Spleen (tissue), 11 donors: ENCODE data around the gene TMED8. TPM values are rescaled to one million over a fixed set of nuclear protein-coding genes. Genes with fewer than 3 reads are reported as not detected.

Experiments used
- DNase-seq: peaks from one replicate; pipeline ENCODE4 v3.0.0-alpha.2; 2020
- H3K27ac ChIP-seq, 8 donors: fragments of 200-600 bp; sonication (generic) in 7 of 8; 1 replicate in 4 of 8; 2 replicates in 4 of 8; pipeline versions ENCODE4 v1.5.0 to v1.8.0; 2016 to 2021; ENCODE audit warnings: inconsistent platforms in 4 of 8, mild to moderate bottlenecking in 4 of 8, moderate library complexity in 1 of 8
- H3K27me3 ChIP-seq, 7 donors: fragments of 200-600 bp; sonication (generic) in 6 of 7; replicated peaks in 1 of 7; 1 replicate in 4 of 7; 2 replicates in 3 of 7; pipeline versions ENCODE4 v1.5.0 to v1.8.0; 2016 to 2021; ENCODE audit warnings: inconsistent platforms in 3 of 7, mild to moderate bottlenecking in 1 of 7
- H3K36me3 ChIP-seq, 6 donors: fragments of 200-600 bp; sonication (generic) in 5 of 6; 1 replicate in 4 of 6; 2 replicates in 2 of 6; pipeline versions ENCODE4 v1.5.0 to v1.8.0; 2016 to 2021; ENCODE audit warnings: inconsistent platforms in 2 of 6
- H3K4me1 ChIP-seq, 6 donors: fragments of 200-600 bp; sonication (generic) in 5 of 6; 1 replicate in 3 of 6; 2 replicates in 3 of 6; pipeline versions ENCODE4 v1.5.0 to v1.8.0; 2016 to 2021; ENCODE audit warnings: inconsistent platforms in 3 of 6
- H3K4me3 ChIP-seq, 8 donors: fragments of 200-600 bp; sonication (generic) in 7 of 8; 1 replicate in 4 of 8; 2 replicates in 4 of 8; pipeline versions ENCODE4 v1.5.0 to v1.8.0; 2016 to 2021; ENCODE audit warnings: inconsistent platforms in 4 of 8, mild to moderate bottlenecking in 4 of 8, moderate library complexity in 2 of 8
- H3K9me3 ChIP-seq, 8 donors: fragments of 200-600 bp; sonication (generic) in 7 of 8; 1 replicate in 4 of 8; 2 replicates in 4 of 8; pipeline versions ENCODE4 v1.5.0 to v1.8.0; 2016 to 2021; ENCODE audit warnings: inconsistent platforms in 4 of 8
- POLR2A ChIP-seq, 3 donors: fragments of 450-650 bp; IDR thresholded peaks; one replicate each; pipeline ENCODE4 v1.5.1; 2017; ENCODE audit warnings: antibody characterized with exemption in 3 of 3, mild to moderate bottlenecking in 1 of 3
- POLR2AphosphoS5 ChIP-seq, 3 donors: sonication (generic); formaldehyde crosslinking; IDR thresholded peaks; one replicate each; pipeline ENCODE4 v1.5.1; 2017; ENCODE audit warnings: antibody characterized with exemption in 3 of 3
- WGBS, 5 donors: extraction: QIAGEN DNeasy Blood & Tissue Kit in 3 of 5; methylation state at CpG; one replicate each; pipeline versions ENCODE4 v1.1.5 to v1.1.7; 2013 to 2018; 5-methylcytosine and 5-hydroxymethylcytosine counted together
- intact Hi-C: fragments of 100-400 bp; cut with DNase I; formaldehyde crosslinking; loops from one replicate; pipeline ENCODE4 v1.15.0; 2023; ENCODE audit warnings: low total_unique reads
- polyA plus RNA-seq, 3 donors: library from polyadenylated mRNA; stranded (reverse); fragments of 200-250 nt; gene quantifications; one replicate each; pipeline ENCODE4 v1.2.1, GENCODE V29; 2013
- total RNA-seq, 7 donors: library from RNA; depleted of rRNA in 3 of 7; stranded (reverse); fragments of >200 nt in 3 of 7; fragmentation: NEBNext Ultra II Directional in 4 of 7; extraction: Animal tissue kit (Norgen Biotek cat#: 25700) in 4 of 7; gene quantifications; one replicate each; pipeline versions ENCODE4 v1.1.0 to v1.2.1, GENCODE V29; 2016 to 2021
- TF ChIP-seq, protein P1 (sequence below), 11 experiments: fragments of 200-600 bp in 7 of 11; fragments of 450-650 bp in 4 of 11; sonication (generic) in 4 of 11; IDR thresholded peaks in 8 of 11; conservative IDR thresholded peaks in 3 of 11; 1 replicate in 7 of 11; 2 replicates in 4 of 11; pipeline versions ENCODE4 v1.4.0 to v1.8.0; 2016 to 2021; ENCODE audit warnings: antibody characterized with exemption in 11 of 11, inconsistent platforms in 4 of 11, mild to moderate bottlenecking in 1 of 11
- donor health status: healthy with polysubstance abuse.
- donor health status: DM: no; HTN: no; CAD: no; lungs with moderate emphysema.
- donor health status: DM: no; HTN: no; CAD: no.
- donor health status: Bipolar disorder and iron deficiency.
- donor health status: healthy.
- donor health status: DM: no; HTN: no; CAD: no.
- donor health status: DM: yes; HTN: yes; CAD: no.

Gene TMED8
- total and polyA plus RNA-seq, 10 donors, result 8.1 to 32.3 (median 21.4) TPM

DNA sequence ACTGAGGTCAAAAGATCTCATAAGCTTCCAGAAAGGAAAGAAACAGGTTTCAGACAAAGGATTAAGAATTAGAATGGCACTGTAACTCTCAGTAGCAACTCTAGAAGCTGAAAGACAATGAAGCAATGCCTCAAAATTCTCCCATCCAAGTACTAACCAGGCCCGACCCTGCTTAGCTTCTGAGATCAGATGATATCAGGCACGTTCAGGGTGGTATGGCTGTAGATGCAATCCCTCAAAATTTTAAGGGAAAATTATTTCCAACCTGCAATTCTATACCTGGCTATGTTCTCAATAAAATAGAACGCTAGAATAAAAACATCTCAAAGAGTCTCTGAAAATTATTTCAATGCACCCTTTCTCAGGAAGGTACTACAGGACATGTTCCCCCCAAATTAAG lies 26.9 kb upstream of the TMED8 start:
- Histone ChIP-seq H3K27me3 (no peaks in the 10 kb centered on the region), H3K36me3 (no peaks in the 10 kb centered on the region), H3K4me3 (no peak overlapping the region), H3K4me1 (peaks cover 0 to 22% (median 2%) of the 10 kb centered on the region in 6 donors), H3K27ac (no peak overlapping the region), H3K9me3 (no peaks in the 10 kb centered on the region)
- intact Hi-C loops, result no loop called here
- WGBS, 5 donors, result 88 to 93% (median 90%) methylated on average over 3 of the region's 3 CpGs
- no peak for DNase-seq
- TF ChIP-seq POLR2A (IDR thresholded peaks at IDR 0.05) (no peak), POLR2AphosphoS5 (IDR thresholded peaks at IDR 0.05) (no peak)
- TF ChIP-seq, protein P1, sequence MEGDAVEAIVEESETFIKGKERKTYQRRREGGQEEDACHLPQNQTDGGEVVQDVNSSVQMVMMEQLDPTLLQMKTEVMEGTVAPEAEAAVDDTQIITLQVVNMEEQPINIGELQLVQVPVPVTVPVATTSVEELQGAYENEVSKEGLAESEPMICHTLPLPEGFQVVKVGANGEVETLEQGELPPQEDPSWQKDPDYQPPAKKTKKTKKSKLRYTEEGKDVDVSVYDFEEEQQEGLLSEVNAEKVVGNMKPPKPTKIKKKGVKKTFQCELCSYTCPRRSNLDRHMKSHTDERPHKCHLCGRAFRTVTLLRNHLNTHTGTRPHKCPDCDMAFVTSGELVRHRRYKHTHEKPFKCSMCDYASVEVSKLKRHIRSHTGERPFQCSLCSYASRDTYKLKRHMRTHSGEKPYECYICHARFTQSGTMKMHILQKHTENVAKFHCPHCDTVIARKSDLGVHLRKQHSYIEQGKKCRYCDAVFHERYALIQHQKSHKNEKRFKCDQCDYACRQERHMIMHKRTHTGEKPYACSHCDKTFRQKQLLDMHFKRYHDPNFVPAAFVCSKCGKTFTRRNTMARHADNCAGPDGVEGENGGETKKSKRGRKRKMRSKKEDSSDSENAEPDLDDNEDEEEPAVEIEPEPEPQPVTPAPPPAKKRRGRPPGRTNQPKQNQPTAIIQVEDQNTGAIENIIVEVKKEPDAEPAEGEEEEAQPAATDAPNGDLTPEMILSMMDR (IDR thresholded peaks at IDR 0.05 in 8 of 11, conservative IDR thresholded peaks at IDR 0.05 in 3 of 11), result no peak

DNA sequence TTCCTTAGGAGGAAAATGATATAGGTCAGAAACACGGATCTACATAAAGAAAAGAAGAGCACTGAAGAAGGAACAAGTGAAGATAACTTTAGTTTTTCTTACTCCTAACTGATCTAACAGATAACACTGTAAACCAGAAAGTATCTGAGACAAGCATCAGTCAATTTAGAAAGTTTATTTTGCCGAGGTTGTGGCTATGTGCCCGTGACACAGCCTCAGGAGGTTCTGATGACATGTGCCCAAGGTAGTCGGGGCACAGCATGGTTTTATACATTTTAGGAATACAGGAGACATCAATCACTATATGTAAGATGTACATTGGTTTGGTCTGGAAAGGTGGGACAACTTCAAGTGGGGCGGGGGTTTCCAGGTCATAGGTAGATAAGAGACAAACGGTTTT lies 23.3 kb upstream of the TMED8 start:
- Histone ChIP-seq H3K9me3 (no peaks in the 10 kb centered on the region), H3K27ac (no peak overlapping the region), H3K4me3 (no peak overlapping the region), H3K4me1 (no peaks in the 10 kb centered on the region), H3K27me3 (no peaks in the 10 kb centered on the region), H3K36me3 (no peaks in the 10 kb centered on the region)
- TF ChIP-seq POLR2AphosphoS5 (IDR thresholded peaks at IDR 0.05), result no peak
- TF ChIP-seq, protein P1 (IDR thresholded peaks at IDR 0.05 in 8 of 11, conservative IDR thresholded peaks at IDR 0.05 in 3 of 11), result no peak
- no peak for TF ChIP-seq POLR2A (IDR thresholded peaks at IDR 0.05)
- no peak for DNase-seq
- WGBS, 5 donors, result 84 to 94% (median 92%) methylated on average over 6 of the region's 6 CpGs
- intact Hi-C loops, result no loop called here

DNA sequence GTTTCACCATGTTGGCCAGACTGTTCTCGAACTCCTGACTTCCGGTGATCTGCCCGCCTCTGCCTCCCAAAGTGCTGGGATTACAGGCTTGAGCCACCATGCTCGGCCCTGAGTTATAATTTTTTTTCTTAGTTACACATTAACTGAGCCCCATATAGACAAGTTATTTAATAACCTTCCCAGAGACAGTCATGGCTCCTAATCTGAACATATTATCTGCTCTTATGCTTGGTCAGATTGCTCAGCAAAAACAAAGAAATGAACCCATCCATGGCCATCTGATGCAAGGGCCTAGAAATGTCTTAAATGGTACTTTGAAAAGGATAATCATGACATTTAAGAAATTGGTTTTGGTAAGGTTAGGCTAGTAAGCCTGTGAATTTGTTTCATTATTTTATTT lies 13.3 kb upstream of the TMED8 start:
- DNase-seq, result no peak
- intact Hi-C loops, result no loop called here
- Histone ChIP-seq H3K4me1 (no peaks in the 10 kb centered on the region), H3K4me3 (no peak overlapping the region), H3K36me3 (no peaks in the 10 kb centered on the region), H3K27me3 (no peaks in the 10 kb centered on the region), H3K9me3 (no peaks in the 10 kb centered on the region), H3K27ac (no peak overlapping the region)
- 90 to 93% (median 92%) methylated on average over 4 of the region's 4 CpGs for WGBS, 5 donors
- TF ChIP-seq POLR2A (IDR thresholded peaks at IDR 0.05) (no peak), POLR2AphosphoS5 (IDR thresholded peaks at IDR 0.05) (no peak)
- TF ChIP-seq, protein P1 (IDR thresholded peaks at IDR 0.05 in 8 of 11, conservative IDR thresholded peaks at IDR 0.05 in 3 of 11), result no peak

DNA sequence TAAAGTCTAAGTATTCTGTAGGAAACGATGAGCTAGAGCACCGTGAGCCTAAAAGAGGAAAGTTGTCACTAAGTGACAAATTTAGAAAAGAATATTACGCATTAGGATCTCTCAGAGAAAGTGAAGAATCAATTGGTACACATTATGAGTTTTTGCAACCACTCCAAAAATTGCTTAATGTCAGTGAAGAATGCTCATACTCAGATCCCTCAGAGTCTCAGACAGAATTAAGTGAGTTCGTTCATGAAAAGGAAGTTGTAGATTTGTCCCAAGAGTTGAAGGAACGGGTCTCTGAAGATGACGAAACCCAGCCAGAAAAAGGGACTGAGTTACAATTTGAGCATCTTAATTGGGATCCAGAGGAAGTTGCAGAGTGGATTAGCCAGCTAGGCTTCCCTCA lies 1.8 kb upstream of the TMED8 start:
- Histone ChIP-seq H3K27ac (peak overlapping the region in 2 of 8 donors; percentile 1 to 41), H3K9me3 (no peaks in the 10 kb centered on the region), H3K27me3 (no peaks in the 10 kb centered on the region), H3K36me3 (no peaks in the 10 kb centered on the region), H3K4me1 (peaks cover 12 to 51% (median 32%) of the 10 kb centered on the region in 6 donors), H3K4me3 (no peak overlapping the region)
- no peak for TF ChIP-seq POLR2A (IDR thresholded peaks at IDR 0.05)
- TF ChIP-seq POLR2AphosphoS5 (IDR thresholded peaks at IDR 0.05), result no peak
- TF ChIP-seq, protein P1 (IDR thresholded peaks at IDR 0.05 in 8 of 11, conservative IDR thresholded peaks at IDR 0.05 in 3 of 11), result no peak
- intact Hi-C loops, result loop anchor here (5.0 kb wide), 1 partner anchor 79 kb away; the partner anchor contains the start of genes AHSA1 and VIPAS39
- WGBS, 5 donors, result 51 to 83% (median 67%) methylated on average over 6 of the region's 6 CpGs
- no peak for DNase-seq
